Adipose tissue (tissue), 3 donors: Measurements from ENCODE around the gene EQTN. TPM values are rescaled to one million over a fixed set of nuclear protein-coding genes. Genes with fewer than 3 reads are reported as not detected.

Source experiments
- H3K27ac ChIP-seq: one replicate; pipeline ENCODE4 v1.5.1; 2013; ENCODE audit warnings: low read depth, low read length
- WGBS, 3 donors: extraction: QIAGEN DNeasy Blood & Tissue Kit; methylation state at CpG; one replicate each; pipeline ENCODE4 v1.1.7; 2013; 5-methylcytosine and 5-hydroxymethylcytosine counted together
- polyA plus RNA-seq, 3 donors: library from polyadenylated mRNA; stranded (reverse); fragments of 200-250 nt; gene quantifications; one replicate each; pipeline ENCODE4 v1.2.3, GENCODE V29; 2013
- donor health status: healthy with polysubstance abuse.
- donor health status: Bipolar disorder and iron deficiency.
- donor health status: healthy.

The EQTN gene
- polyA plus RNA-seq: not detected

GRCh38 chr9:27297050-27297449 is at the start of gene EQTN:
TSS of gene EQTN (minus strand) at chr9:27297150. CDS start at chr9:27297055, 95 bp downstream.
- no peak within 1 kb of the TSS for H3K27ac ChIP-seq
- WGBS, 3 donors: 72 to 83% (median 81%) methylated on average over 7 of the region's 7 CpGs

- WGBS, 3 donors: 94 to 99% (median 97%) methylated on average over 7 of the region's 7 CpGs
- no peak overlapping the region for H3K27ac ChIP-seq
These were observed 47.8 kb upstream of the EQTN start for GRCh38 chr9:27344776-27345175.

- H3K27ac ChIP-seq: no peak overlapping the region
- WGBS, 3 donors: 83 to 87% (median 83%) methylated on average over 9 of the region's 9 CpGs
These were observed 44.8 kb upstream of the EQTN start for GRCh38 chr9:27341545-27342294.

- WGBS, 3 donors: 71 to 79% (median 72%) methylated on average over 7 of the region's 7 CpGs
- H3K27ac ChIP-seq: no peak overlapping the region
These were observed 44.1 kb upstream of the EQTN start for GRCh38 chr9:27340961-27341511.

DNA sequence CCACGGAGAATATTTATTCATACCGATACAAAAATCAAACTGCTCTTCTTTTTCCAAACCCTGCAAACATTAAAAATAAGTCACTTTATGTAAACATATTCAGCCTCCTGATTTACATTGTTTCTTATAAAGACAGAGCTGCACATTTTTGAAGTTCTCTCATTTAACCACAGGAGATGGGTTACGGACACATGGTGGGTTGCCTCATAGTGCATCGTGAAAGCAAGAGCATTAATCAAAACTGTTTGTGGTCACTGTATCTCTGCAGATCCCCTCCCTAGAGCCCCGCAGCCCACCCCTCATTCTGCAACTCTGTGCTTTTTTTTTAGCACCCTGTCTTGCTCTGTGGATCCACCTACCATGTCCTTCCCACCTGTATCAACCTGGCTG is 43.3 kb upstream of the EQTN start:
- H3K27ac ChIP-seq: no peak overlapping the region
- WGBS, 3 donors: 60 to 68% (median 65%) methylated on average over 5 of the region's 5 CpGs

GRCh38 chr9:27339661-27340284 is 42.8 kb upstream of the EQTN start:
- WGBS, 3 donors: 57 to 68% (median 65%) methylated on average over 11 of the region's 11 CpGs

GRCh38 chr9:27338527-27338903 is 41.6 kb upstream of the EQTN start:
- no peak overlapping the region for H3K27ac ChIP-seq
- 45 to 63% (median 63%) methylated on average over 9 of the region's 9 CpGs for WGBS, 3 donors

More at GRCh38 chr9:27339661-27340284, 42.8 kb upstream of the EQTN start:
- no peak overlapping the region for H3K27ac ChIP-seq

- no peak overlapping the region for H3K27ac ChIP-seq
- 48 to 65% (median 48%) methylated on average over 5 of the region's 5 CpGs for WGBS, 3 donors
These were observed 41.0 kb upstream of the EQTN start for GRCh38 chr9:27337833-27338526.

- no peak overlapping the region for H3K27ac ChIP-seq
- 72 to 93% (median 77%) methylated on average over 3 of the region's 3 CpGs for WGBS, 3 donors
These were observed 40.3 kb upstream of the EQTN start for GRCh38 chr9:27337236-27337635.

DNA sequence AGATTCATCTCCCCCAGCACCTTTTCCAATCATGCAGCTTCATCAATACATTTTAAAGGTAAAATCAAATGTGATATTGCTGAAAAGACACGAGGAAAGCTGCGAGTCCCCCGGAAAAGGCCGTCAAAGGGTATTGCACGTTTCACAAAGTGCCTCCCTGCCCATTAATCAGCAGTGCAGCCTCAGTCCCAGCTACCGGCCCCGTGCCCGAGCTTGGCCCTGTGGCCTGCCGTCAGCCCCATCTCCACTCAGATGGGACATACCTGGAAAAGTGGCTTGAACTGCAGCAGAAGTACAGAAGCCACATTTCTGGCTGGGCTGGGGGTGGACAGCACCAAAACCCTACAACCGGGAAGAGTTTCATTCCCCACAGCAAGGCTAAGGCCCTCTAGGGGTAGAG is 39.9 kb upstream of the EQTN start:
- 92 to 96% (median 94%) methylated on average over 10 of the region's 10 CpGs for WGBS, 3 donors
- H3K27ac ChIP-seq: no peak overlapping the region

DNA sequence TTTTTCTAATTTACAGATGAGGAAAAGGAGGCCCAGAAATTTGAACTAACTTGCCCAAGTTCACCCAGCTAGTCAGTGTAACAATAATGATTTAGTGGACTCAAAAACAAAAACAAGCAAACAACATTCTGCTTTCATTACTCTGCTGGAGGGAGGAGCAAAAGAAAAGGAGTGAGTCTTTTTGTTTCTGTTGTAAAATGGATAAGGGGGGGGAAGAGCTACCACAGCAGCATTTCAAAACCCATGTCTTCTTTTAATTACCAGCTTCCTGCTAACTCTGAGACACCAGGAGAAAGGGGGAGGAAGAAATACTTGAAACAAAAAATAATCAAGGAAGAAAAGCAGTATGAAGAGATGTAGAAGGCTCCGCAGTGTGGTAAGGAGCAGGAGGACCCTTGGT is 39.2 kb upstream of the EQTN start:
- 89 to 100% (median 95%) methylated on average over 1 of the region's 1 CpG for WGBS, 3 donors
- H3K27ac ChIP-seq: no peak overlapping the region

DNA sequence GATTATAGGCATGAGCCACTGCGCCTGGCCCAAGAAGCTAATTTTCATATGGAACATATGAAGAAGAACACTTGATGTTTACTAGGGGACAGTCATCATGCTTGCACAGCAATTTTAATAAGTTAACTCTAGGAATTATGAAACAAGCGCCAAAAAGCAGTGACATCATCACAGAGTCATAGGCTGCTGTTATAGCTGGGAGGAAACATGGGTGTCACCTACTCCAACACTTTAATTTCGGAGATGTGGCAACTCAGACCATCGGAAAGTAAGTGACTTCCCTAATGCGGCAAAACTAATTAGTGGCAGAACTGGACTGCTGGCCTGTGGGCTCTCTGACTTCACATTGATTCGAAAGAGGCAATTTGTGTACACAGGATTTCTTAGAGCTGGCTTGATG is 38.1 kb upstream of the EQTN start:
- 73 to 82% (median 78%) methylated on average over 6 of the region's 6 CpGs for WGBS, 3 donors
- H3K27ac ChIP-seq: no peak overlapping the region

GRCh38 chr9:27333241-27334052 is 36.5 kb upstream of the EQTN start:
- no peak overlapping the region for H3K27ac ChIP-seq
- WGBS, 3 donors: 35 to 45% (median 44%) methylated on average over 7 of the region's 7 CpGs

- 86 to 94% (median 90%) methylated on average over 4 of the region's 4 CpGs for WGBS, 3 donors
- no peak overlapping the region for H3K27ac ChIP-seq
These were observed 34.4 kb upstream of the EQTN start for GRCh38 chr9:27331393-27331792.

DNA sequence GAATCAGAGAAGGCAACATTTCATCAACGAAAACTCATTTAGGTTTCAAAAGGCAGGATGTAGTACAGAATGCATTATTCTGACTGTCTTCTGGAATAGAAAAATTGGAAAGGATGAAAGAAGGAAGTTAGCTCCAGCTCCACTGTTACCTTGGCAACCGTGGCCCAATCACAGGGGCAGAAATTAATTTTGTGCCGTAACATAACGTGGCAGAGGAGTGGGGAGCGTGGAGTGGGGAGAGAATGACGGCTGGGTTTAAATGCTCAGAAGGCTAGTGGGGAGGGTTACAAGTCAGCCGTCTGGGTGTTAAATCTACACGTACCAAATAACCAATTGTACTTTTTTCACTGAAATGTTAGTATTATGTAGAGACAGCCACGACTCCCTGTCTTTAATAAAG is 32.3 kb upstream of the EQTN start:
- H3K27ac ChIP-seq: no peak overlapping the region
- 75 to 87% (median 81%) methylated on average over 9 of the region's 9 CpGs for WGBS, 3 donors

GRCh38 chr9:27328483-27328882 is 31.5 kb upstream of the EQTN start:
- 78 to 81% (median 79%) methylated on average over 3 of the region's 3 CpGs for WGBS, 3 donors
- no peak overlapping the region for H3K27ac ChIP-seq

DNA sequence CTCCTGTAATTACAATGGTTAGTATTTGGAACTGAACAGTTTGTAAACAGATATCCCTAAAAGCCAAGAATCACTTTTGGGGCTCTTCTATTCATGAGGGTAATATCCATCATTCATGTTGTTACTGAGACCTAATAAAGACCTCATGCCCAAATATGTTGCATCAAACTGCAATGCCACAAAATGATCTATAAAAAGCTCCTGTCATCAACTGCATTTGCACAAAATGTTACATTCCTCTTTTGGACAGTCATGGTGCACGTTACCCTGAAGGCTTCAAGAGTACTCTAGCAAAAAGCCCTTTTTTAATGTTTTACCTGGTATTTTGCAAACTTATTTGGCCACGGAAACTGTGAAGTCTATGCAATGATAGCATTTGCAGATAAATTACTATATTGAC is 14.2 kb upstream of the EQTN start:
- WGBS, 3 donors: 67 to 90% (median 89%) methylated on average over 2 of the region's 2 CpGs
- no peak overlapping the region for H3K27ac ChIP-seq

DNA sequence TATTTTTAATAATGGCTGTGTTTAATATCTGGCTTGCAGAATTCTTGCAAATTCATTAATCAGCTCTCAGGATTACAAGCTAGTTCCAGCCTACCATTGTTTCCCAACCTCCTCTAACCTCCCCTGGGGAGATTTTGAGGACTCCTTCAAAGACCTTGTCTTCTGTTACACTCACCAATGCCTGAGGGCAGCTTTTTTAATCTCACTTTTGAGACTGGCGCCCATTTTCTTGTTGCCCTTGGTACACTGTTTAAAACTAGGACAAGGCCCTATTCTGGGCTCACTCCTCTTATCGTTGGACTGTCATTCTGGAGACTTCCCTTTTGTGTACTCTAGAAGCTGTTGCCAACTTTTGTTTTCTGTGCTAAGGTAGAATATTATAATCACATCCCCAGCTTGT is 13.6 kb upstream of the EQTN start:
- 51 to 76% (median 72%) methylated on average over 2 of the region's 2 CpGs for WGBS, 3 donors
- H3K27ac ChIP-seq: no peak overlapping the region
